OCI-LY7 (cell line): ENCODE data around the gene G6PC1. TPM values are rescaled to one million over a fixed set of nuclear protein-coding genes. Genes with fewer than 3 reads are reported as not detected.
"Not testable (repeated sequence)": the region's sequence is repeated elsewhere in the genome, so short reads cannot be mapped to it uniquely, and the experiment has no call there.

Source experiments
- BruUV-seq: library from RNA; stranded (reverse); fragments of 400-500 nt; replicated peaks from 2 replicates; lab custom pipeline; 2021; lab: Mats Ljungman, UMichigan
- CTCF ChIA-PET: fragments of 300-600 bp; sonication (Branson Sonifier 250); formaldehyde crosslinking; loops from one replicate; lab custom pipeline; 2022; ENCODE audit warnings: antibody characterized with exemption; ENCODE audit not compliant: unreplicated experiment; lab: Charles Lee
- POLR2A ChIA-PET: fragments of 300-600 bp; sonication (Branson Sonifier 250); formaldehyde crosslinking; loops from one replicate; lab custom pipeline; 2022; ENCODE audit warnings: antibody characterized with exemption; lab: Charles Lee
- DNase-seq: peaks from one replicate; pipeline ENCODE4 v3.0.0-alpha.2; 2015; ENCODE audit warnings: low spot score
- H2AFZ ChIP-seq: fragments of 200-600 bp; sonication (generic), shearing (Covaris generic); 2 replicates; pipeline ENCODE4 v1.6.1; 2014; ENCODE audit warnings: mild to moderate bottlenecking, antibody characterized with exemption, low read length, moderate library complexity
- H3K27ac ChIP-seq: fragments of 200-600 bp; sonication (generic); 2 replicates; pipeline ENCODE4 v1.5.1; 2014; ENCODE audit warnings: mixed run types, low read depth, mild to moderate bottlenecking, moderate library complexity, low read length, inconsistent platforms; ENCODE audit not compliant: poor library complexity, severe bottlenecking
- H3K36me3 ChIP-seq: fragments of 200-600 bp; sonication (generic); 2 replicates; pipeline ENCODE4 v1.6.1; 2014; ENCODE audit warnings: mild to moderate bottlenecking, antibody characterized with exemption, low read length, moderate library complexity, mixed read lengths; ENCODE audit not compliant: insufficient read depth
- H3K4me1 ChIP-seq: fragments of 200-600 bp; sonication (generic); 2 replicates; pipeline ENCODE4 v1.5.1; 2014; ENCODE audit warnings: mild to moderate bottlenecking, low read length; ENCODE audit not compliant: insufficient read depth, poor library complexity, severe bottlenecking
- H3K4me2 ChIP-seq: fragments of 200-600 bp; sonication (generic); 2 replicates; pipeline ENCODE4 v1.6.1; 2014; ENCODE audit warnings: mild to moderate bottlenecking, low read length
- H3K4me3 ChIP-seq: fragments of 200-600 bp; sonication (generic); 2 replicates; pipeline ENCODE4 v1.5.1; 2014; ENCODE audit warnings: mild to moderate bottlenecking, low read depth, low read length; ENCODE audit not compliant: poor library complexity, severe bottlenecking
- H3K79me2 ChIP-seq: fragments of 200-600 bp; sonication (generic); 2 replicates; pipeline ENCODE4 v1.6.1; 2016; ENCODE audit warnings: low read depth, mild to moderate bottlenecking, low read length, moderate library complexity, mixed read lengths; ENCODE audit not compliant: insufficient read depth
- H3K9me2 ChIP-seq: fragments of 200-600 bp; sonication (generic); 2 replicates; pipeline ENCODE4 v1.6.1; 2016; ENCODE audit warnings: mild to moderate bottlenecking, low read length, mixed read lengths; ENCODE audit not compliant: insufficient read depth
- H3K9me3 ChIP-seq: fragments of 200-600 bp; sonication (generic); 2 replicates; pipeline ENCODE4 v1.6.1; 2014; ENCODE audit warnings: mild to moderate bottlenecking, mixed run types, low read length, mixed read lengths
- H4K20me1 ChIP-seq: fragments of 200-600 bp; sonication (generic); 2 replicates; pipeline ENCODE4 v1.6.1; 2014; ENCODE audit warnings: mild to moderate bottlenecking, antibody characterized with exemption, low read length, moderate library complexity, mixed read lengths; ENCODE audit not compliant: insufficient read depth
- CTCF ChIP-seq: fragments of 200-600 bp; sonication (generic); conservative IDR thresholded peaks from 2 replicates; pipeline ENCODE4 v1.5.1; 2014; ENCODE audit warnings: mild to moderate bottlenecking, antibody characterized with exemption, low read length, moderate library complexity, mixed read lengths
- EZH2phosphoT487 ChIP-seq: fragments of 200-600 bp; sonication (generic); IDR thresholded peaks from 2 replicates; pipeline ENCODE4 v1.6.1; 2018; ENCODE audit warnings: low read depth, borderline replicate concordance, mild to moderate bottlenecking, mixed run types, antibody characterized with exemption, low read length, moderate library complexity, mixed read lengths
- intact Hi-C: fragments of 100-400 bp; cut with micrococcal nuclease; formaldehyde crosslinking; loops from one replicate; pipeline ENCODE4 v1.10.0; 2022; ENCODE audit not compliant: unreplicated experiment
- total RNA-seq, 2 experiments: library from RNA; depleted of rRNA in 1 of 2; stranded (reverse); fragments of >200 nt in 1 of 2; shearing (Covaris generic) in 1 of 2; gene quantifications; 2 replicates each; pipeline ENCODE4 v1.2.3, GENCODE V29; 2014 to 2022

Gene G6PC1
- total RNA-seq, 2 experiments from 2014 or later = 1.1 to 1.9 TPM

- H2AFZ ChIP-seq = no peak overlapping the region
- no peak for DNase-seq
- no peaks in the 10 kb centered on the region for H3K79me2 ChIP-seq
- no peaks in the 10 kb centered on the region for H4K20me1 ChIP-seq
- ChIA-PET POLR2A (no interaction called here), CTCF (no interaction called here)
- no peak overlapping the region for H3K27ac ChIP-seq
- H3K36me3 ChIP-seq = no peaks in the 10 kb centered on the region
- H3K4me3 ChIP-seq = no peak overlapping the region
- H3K9me2 ChIP-seq = no peaks in the 10 kb centered on the region
- no peak overlapping the region for H3K4me2 ChIP-seq
- no TSS peak for BruUV-seq
- no peaks in the 10 kb centered on the region for H3K9me3 ChIP-seq
- no peak for TF ChIP-seq CTCF
- TF ChIP-seq EZH2phosphoT487 = no peak
- peaks cover 14% of the 10 kb centered on the region for H3K4me1 ChIP-seq
- intact Hi-C loops = no loop called here
These were observed 46.4 kb upstream of the G6PC1 start for GRCh38 chr17:42853968-42854790.

GRCh38 chr17:42855048-42855596 lies 45.5 kb upstream of the G6PC1 start:
- TF ChIP-seq EZH2phosphoT487 = no peak
- no peak for TF ChIP-seq CTCF
- Histone ChIP-seq H3K79me2 (no peaks in the 10 kb centered on the region), H4K20me1 (no peaks in the 10 kb centered on the region), H3K4me1 (peaks cover 14% of the 10 kb centered on the region), H2AFZ (no peak overlapping the region), H3K4me2 (no peak overlapping the region), H3K27ac (no peak overlapping the region), H3K36me3 (no peaks in the 10 kb centered on the region), H3K9me3 (no peaks in the 10 kb centered on the region), H3K9me2 (no peaks in the 10 kb centered on the region), H3K4me3 (no peak overlapping the region)
- ChIA-PET CTCF (no interaction called here), POLR2A (no interaction called here)
- intact Hi-C loops = no loop called here
- no peak for DNase-seq
- BruUV-seq = no TSS peak

GRCh38 chr17:42856093-42856492 lies 44.5 kb upstream of the G6PC1 start:
- H4K20me1 ChIP-seq, BruUV-seq, H3K9me2 ChIP-seq, H3K79me2 ChIP-seq, H3K27ac ChIP-seq, H3K36me3 ChIP-seq, CTCF ChIA-PET, intact Hi-C loops, POLR2A ChIA-PET, H3K9me3 ChIP-seq, DNase-seq, H3K4me3 ChIP-seq, H3K4me2 ChIP-seq, H2AFZ ChIP-seq: not testable (repeated sequence)
- peaks cover 14% of the 10 kb centered on the region for H3K4me1 ChIP-seq

GRCh38 chr17:42856516-42856915 lies 44.1 kb upstream of the G6PC1 start:
- H3K27ac ChIP-seq, BruUV-seq, H4K20me1 ChIP-seq, DNase-seq, H3K79me2 ChIP-seq, H3K9me3 ChIP-seq, H3K36me3 ChIP-seq, intact Hi-C loops, H3K9me2 ChIP-seq, POLR2A ChIA-PET, H3K4me2 ChIP-seq, H3K4me3 ChIP-seq, H2AFZ ChIP-seq, CTCF ChIA-PET: not testable (repeated sequence)
- peaks cover 14% of the 10 kb centered on the region for H3K4me1 ChIP-seq
